GM23338 (cell line): ENCODE data around the gene VILL. TPM values are rescaled to one million over a fixed set of nuclear protein-coding genes. Genes with fewer than 3 reads are reported as not detected.

Experiments used
- ATAC-seq: fragments of 200-7000 bp; cut with Tn5 transposase; 3 replicates; pipeline ENCODE4 v1.9.1; 2020
- DNase-seq: peaks from one replicate; pipeline ENCODE4 v3.0.0-alpha.2; 2015; ENCODE audit warnings: low spot score
- H2AFZ ChIP-seq: fragments of 200-600 bp; sonication (generic); 2 replicates; pipeline ENCODE4 v1.8.0; 2016; ENCODE audit warnings: antibody characterized with exemption, mild to moderate bottlenecking, moderate library complexity
- H3F3A ChIP-seq: fragments of 200-600 bp; sonication (generic); replicated peaks from 2 replicates; pipeline ENCODE4 v1.8.0; 2017; ENCODE audit warnings: antibody characterized with exemption, mixed run types, low read depth
- H3K27ac ChIP-seq: fragments of 200-600 bp; sonication (generic); 2 replicates; pipeline ENCODE4 v1.6.1; 2016; ENCODE audit warnings: low read depth
- H3K27me3 ChIP-seq: fragments of 200-600 bp; sonication (generic); 2 replicates; pipeline ENCODE4 v1.8.0; 2016; ENCODE audit warnings: mild to moderate bottlenecking, mixed run types, moderate library complexity; ENCODE audit not compliant: insufficient read depth
- H3K36me3 ChIP-seq: fragments of 200-600 bp; sonication (generic); 2 replicates; pipeline ENCODE4 v1.8.0; 2016; ENCODE audit warnings: mild to moderate bottlenecking; ENCODE audit not compliant: insufficient read depth
- H3K4me1 ChIP-seq: fragments of 200-600 bp; sonication (generic); 2 replicates; pipeline ENCODE4 v1.8.0; 2016; ENCODE audit warnings: mild to moderate bottlenecking, moderate library complexity; ENCODE audit not compliant: insufficient read depth
- H3K4me2 ChIP-seq: fragments of 200-600 bp; sonication (generic); 2 replicates; pipeline ENCODE4 v1.7.1; 2017; ENCODE audit warnings: mixed run types
- H3K4me3 ChIP-seq: fragments of 200-600 bp; sonication (generic); 2 replicates; pipeline ENCODE4 v1.6.1; 2016; ENCODE audit warnings: mixed run types
- H3K79me2 ChIP-seq: fragments of 200-600 bp; sonication (generic); replicated peaks from 2 replicates; pipeline ENCODE4 v1.8.0; 2017; ENCODE audit warnings: mild to moderate bottlenecking; ENCODE audit not compliant: insufficient read depth
- H3K9me2 ChIP-seq: fragments of 200-600 bp; sonication (generic); 2 replicates; pipeline ENCODE4 v1.8.0; 2017; ENCODE audit not compliant: insufficient read depth
- H4K20me1 ChIP-seq: fragments of 200-600 bp; sonication (generic); replicated peaks from 2 replicates; pipeline ENCODE4 v1.8.0; 2017; ENCODE audit warnings: mild to moderate bottlenecking; ENCODE audit not compliant: insufficient read depth
- H3K27ac Mint-ChIP-seq: 2 replicates; pipeline ENCODE4 v1.8.0; 2020; ENCODE audit warnings: inconsistent platforms, mild to moderate bottlenecking, moderate library complexity, mixed read lengths
- H3K27me3 Mint-ChIP-seq: 3 replicates; pipeline ENCODE4 v1.8.0; 2022; ENCODE audit warnings: low read depth, mild to moderate bottlenecking, moderate library complexity, mixed read lengths, inconsistent platforms; ENCODE audit not compliant: insufficient read depth, poor library complexity
- H3K36me3 Mint-ChIP-seq: 3 replicates; pipeline ENCODE4 v1.8.0; 2021; ENCODE audit warnings: low read depth, mild to moderate bottlenecking, inconsistent platforms, moderate library complexity, mixed read lengths
- H3K4me1 Mint-ChIP-seq: 3 replicates; pipeline ENCODE4 v1.8.0; 2020; ENCODE audit warnings: mild to moderate bottlenecking, inconsistent platforms, mixed read lengths
- H3K4me3 Mint-ChIP-seq: 3 replicates; pipeline ENCODE4 v1.8.0; 2021; ENCODE audit warnings: moderate library complexity, mild to moderate bottlenecking, inconsistent platforms, mixed read lengths
- H3K9me3 Mint-ChIP-seq: 3 replicates; pipeline ENCODE4 v1.8.0; 2020; ENCODE audit warnings: moderate library complexity, mild to moderate bottlenecking, inconsistent platforms, mixed read lengths
- CREB1 ChIP-seq: fragments of 250-450 bp; sonication (Bioruptor Pico); IDR thresholded peaks from 2 replicates; pipeline ENCODE4 v1.5.0; 2020; ENCODE audit warnings: low read depth, mild to moderate bottlenecking, moderate library complexity
- EZH2phosphoT487 ChIP-seq: fragments of 200-600 bp; sonication (generic); IDR thresholded peaks from one replicate; pipeline ENCODE4 v1.8.1; 2018; ENCODE audit warnings: antibody characterized with exemption; ENCODE audit not compliant: unreplicated experiment
- JUNB ChIP-seq: IDR thresholded peaks from one replicate; pipeline ENCODE4 v1.6.1; 2016; ENCODE audit warnings: antibody characterized with exemption; ENCODE audit not compliant: unreplicated experiment
- NANOG ChIP-seq: IDR thresholded peaks from 2 replicates; pipeline ENCODE4 v1.6.1; 2016; ENCODE audit warnings: antibody characterized with exemption, borderline replicate concordance
- POLR2AphosphoS5 ChIP-seq: IDR thresholded peaks from 2 replicates; pipeline ENCODE4 v1.6.1; 2016; ENCODE audit warnings: antibody characterized with exemption, low read depth
- STAT1 ChIP-seq: IDR thresholded peaks from one replicate; pipeline ENCODE4 v1.6.1; 2016; ENCODE audit warnings: antibody characterized with exemption; ENCODE audit not compliant: unreplicated experiment
- ZNF114 ChIP-seq: fragments of 250-450 bp; sonication (Bioruptor Pico); IDR thresholded peaks from 2 replicates; pipeline ENCODE4 v1.5.0; 2020; ENCODE audit warnings: mild to moderate bottlenecking, moderate library complexity
- ZNF331 ChIP-seq: fragments of 250-450 bp; sonication (Bioruptor Pico); IDR thresholded peaks from 2 replicates; pipeline ENCODE4 v1.5.0; 2020; ENCODE audit warnings: low read depth, mild to moderate bottlenecking, moderate library complexity
- polyA plus RNA-seq: library from polyadenylated mRNA; unstranded; fragments of >200 nt; fragmentation: Nextera tagmentation; extraction: Ambion mirVana; gene quantifications from 2 replicates; pipeline ENCODE4 v1.2.1, GENCODE V29; 2016
- total RNA-seq: library from RNA; depleted of rRNA; stranded (reverse); fragments of >200 nt; shearing (Covaris generic); gene quantifications from 2 replicates; pipeline ENCODE4 v1.2.3, GENCODE V29; 2014
- TF ChIP-seq, protein P1 (sequence below): IDR thresholded peaks from 2 replicates; pipeline ENCODE4 v1.6.1; 2016; ENCODE audit warnings: antibody characterized with exemption
- TF ChIP-seq, protein P2 (sequence below): fragments of 250-450 bp; sonication (Bioruptor Pico); IDR thresholded peaks from 2 replicates; pipeline ENCODE4 v1.5.0; 2020; ENCODE audit warnings: mild to moderate bottlenecking, moderate library complexity
- TF ChIP-seq, protein P3 (sequence below), 2 experiments: fragments of 200-600 bp in 1 of 2; sonication (generic) in 1 of 2; conservative IDR thresholded peaks; 2 replicates each; pipeline versions ENCODE4 v1.5.1 to v1.6.1; 2016 to 2017; ENCODE audit warnings: antibody characterized with exemption in 2 of 2, low read depth in 2 of 2, mild to moderate bottlenecking in 2 of 2, moderate library complexity in 1 of 2
- TF ChIP-seq, protein P4 (sequence below): IDR thresholded peaks from one replicate; pipeline ENCODE4 v1.6.1; 2018; ENCODE audit warnings: antibody characterized with exemption; ENCODE audit not compliant: unreplicated experiment

Gene VILL
- total and polyA plus RNA-seq, 2 experiments from 2014 or later, result 2.7 to 9.8 TPM

DNA sequence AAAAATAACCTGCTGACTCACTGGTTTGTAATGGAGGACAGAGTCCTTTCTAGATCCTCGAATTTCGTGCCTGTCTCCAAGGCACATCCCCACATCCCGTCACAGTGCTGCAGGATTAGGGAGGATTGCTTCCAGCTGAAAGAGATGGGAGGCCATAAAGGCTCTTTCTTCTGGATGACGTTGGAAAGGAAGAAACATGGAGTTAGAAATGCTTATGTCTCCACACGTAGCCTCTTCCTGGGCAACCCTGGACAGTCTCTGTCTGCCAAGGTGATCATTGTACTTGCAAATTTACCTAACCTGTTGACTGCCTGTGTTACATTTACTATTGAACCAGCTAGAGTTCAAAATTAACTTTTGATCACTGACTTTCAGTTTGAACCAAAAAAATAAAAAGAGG, 27.6 kb upstream of the VILL start:
- H3K4me2 ChIP-seq, result peak overlapping the region; percentile 40; the same call in 1 of the 2 replicates
- no peak for ATAC-seq
- no peak overlapping the region for H3K4me3 ChIP-seq
- DNase-seq, result no peak
- H3F3A ChIP-seq, result no peaks in the 10 kb centered on the region
- H4K20me1 ChIP-seq, result no peaks in the 10 kb centered on the region
- H3K79me2 ChIP-seq, result no peaks in the 10 kb centered on the region
- Mint-ChIP-seq H3K27me3 (peaks cover 2% of the 10 kb centered on the region), H3K27ac (peak overlapping the region; percentile 96), H3K4me1 (peaks cover 28% of the 10 kb centered on the region), H3K9me3 (no peaks in the 10 kb centered on the region), H3K36me3 (peaks cover 4% of the 10 kb centered on the region; the same call in 2 of the 3 replicates), H3K4me3 (peak overlapping the region; percentile 26; the same call in 1 of the 3 replicates)
- TF ChIP-seq ZNF331 (CRISPR knock-in tag) (no peak), NANOG (no peak), ZNF114 (CRISPR knock-in tag) (no peak), POLR2AphosphoS5 (no peak), CREB1 (CRISPR knock-in tag) (no peak), STAT1 (no peak), EZH2phosphoT487 (no peak), JUNB (no peak)
- TF ChIP-seq, protein P1, sequence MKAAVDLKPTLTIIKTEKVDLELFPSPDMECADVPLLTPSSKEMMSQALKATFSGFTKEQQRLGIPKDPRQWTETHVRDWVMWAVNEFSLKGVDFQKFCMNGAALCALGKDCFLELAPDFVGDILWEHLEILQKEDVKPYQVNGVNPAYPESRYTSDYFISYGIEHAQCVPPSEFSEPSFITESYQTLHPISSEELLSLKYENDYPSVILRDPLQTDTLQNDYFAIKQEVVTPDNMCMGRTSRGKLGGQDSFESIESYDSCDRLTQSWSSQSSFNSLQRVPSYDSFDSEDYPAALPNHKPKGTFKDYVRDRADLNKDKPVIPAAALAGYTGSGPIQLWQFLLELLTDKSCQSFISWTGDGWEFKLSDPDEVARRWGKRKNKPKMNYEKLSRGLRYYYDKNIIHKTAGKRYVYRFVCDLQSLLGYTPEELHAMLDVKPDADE, result no peak
- TF ChIP-seq, protein P2, sequence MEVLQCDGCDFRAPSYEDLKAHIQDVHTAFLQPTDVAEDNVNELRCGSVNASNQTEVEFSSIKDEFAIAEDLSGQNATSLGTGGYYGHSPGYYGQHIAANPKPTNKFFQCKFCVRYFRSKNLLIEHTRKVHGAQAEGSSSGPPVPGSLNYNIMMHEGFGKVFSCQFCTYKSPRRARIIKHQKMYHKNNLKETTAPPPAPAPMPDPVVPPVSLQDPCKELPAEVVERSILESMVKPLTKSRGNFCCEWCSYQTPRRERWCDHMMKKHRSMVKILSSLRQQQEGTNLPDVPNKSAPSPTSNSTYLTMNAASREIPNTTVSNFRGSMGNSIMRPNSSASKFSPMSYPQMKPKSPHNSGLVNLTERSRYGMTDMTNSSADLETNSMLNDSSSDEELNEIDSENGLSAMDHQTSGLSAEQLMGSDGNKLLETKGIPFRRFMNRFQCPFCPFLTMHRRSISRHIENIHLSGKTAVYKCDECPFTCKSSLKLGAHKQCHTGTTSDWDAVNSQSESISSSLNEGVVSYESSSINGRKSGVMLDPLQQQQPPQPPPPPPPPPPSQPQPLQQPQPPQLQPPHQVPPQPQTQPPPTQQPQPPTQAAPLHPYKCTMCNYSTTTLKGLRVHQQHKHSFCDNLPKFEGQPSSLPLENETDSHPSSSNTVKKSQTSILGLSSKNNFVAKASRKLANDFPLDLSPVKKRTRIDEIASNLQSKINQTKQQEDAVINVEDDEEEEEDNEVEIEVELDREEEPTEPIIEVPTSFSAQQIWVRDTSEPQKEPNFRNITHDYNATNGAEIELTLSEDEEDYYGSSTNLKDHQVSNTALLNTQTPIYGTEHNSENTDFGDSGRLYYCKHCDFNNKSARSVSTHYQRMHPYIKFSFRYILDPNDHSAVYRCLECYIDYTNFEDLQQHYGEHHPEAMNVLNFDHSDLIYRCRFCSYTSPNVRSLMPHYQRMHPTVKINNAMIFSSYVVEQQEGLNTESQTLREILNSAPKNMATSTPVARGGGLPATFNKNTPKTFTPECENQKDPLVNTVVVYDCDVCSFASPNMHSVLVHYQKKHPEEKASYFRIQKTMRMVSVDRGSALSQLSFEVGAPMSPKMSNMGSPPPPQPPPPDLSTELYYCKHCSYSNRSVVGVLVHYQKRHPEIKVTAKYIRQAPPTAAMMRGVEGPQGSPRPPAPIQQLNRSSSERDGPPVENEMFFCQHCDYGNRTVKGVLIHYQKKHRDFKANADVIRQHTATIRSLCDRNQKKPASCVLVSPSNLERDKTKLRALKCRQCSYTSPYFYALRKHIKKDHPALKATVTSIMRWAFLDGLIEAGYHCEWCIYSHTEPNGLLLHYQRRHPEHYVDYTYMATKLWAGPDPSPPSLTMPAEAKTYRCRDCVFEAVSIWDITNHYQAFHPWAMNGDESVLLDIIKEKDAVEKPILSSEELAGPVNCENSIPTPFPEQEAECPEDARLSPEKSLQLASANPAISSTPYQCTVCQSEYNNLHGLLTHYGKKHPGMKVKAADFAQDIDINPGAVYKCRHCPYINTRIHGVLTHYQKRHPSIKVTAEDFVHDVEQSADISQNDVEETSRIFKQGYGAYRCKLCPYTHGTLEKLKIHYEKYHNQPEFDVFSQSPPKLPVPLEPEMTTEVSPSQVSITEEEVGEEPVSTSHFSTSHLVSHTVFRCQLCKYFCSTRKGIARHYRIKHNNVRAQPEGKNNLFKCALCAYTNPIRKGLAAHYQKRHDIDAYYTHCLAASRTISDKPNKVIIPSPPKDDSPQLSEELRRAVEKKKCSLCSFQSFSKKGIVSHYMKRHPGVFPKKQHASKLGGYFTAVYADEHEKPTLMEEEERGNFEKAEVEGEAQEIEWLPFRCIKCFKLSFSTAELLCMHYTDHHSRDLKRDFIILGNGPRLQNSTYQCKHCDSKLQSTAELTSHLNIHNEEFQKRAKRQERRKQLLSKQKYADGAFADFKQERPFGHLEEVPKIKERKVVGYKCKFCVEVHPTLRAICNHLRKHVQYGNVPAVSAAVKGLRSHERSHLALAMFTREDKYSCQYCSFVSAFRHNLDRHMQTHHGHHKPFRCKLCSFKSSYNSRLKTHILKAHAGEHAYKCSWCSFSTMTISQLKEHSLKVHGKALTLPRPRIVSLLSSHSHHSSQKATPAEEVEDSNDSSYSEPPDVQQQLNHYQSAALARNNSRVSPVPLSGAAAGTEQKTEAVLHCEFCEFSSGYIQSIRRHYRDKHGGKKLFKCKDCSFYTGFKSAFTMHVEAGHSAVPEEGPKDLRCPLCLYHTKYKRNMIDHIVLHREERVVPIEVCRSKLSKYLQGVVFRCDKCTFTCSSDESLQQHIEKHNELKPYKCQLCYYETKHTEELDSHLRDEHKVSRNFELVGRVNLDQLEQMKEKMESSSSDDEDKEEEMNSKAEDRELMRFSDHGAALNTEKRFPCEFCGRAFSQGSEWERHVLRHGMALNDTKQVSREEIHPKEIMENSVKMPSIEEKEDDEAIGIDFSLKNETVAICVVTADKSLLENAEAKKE (CRISPR knock-in tag), result no peak
- TF ChIP-seq, protein P3, sequence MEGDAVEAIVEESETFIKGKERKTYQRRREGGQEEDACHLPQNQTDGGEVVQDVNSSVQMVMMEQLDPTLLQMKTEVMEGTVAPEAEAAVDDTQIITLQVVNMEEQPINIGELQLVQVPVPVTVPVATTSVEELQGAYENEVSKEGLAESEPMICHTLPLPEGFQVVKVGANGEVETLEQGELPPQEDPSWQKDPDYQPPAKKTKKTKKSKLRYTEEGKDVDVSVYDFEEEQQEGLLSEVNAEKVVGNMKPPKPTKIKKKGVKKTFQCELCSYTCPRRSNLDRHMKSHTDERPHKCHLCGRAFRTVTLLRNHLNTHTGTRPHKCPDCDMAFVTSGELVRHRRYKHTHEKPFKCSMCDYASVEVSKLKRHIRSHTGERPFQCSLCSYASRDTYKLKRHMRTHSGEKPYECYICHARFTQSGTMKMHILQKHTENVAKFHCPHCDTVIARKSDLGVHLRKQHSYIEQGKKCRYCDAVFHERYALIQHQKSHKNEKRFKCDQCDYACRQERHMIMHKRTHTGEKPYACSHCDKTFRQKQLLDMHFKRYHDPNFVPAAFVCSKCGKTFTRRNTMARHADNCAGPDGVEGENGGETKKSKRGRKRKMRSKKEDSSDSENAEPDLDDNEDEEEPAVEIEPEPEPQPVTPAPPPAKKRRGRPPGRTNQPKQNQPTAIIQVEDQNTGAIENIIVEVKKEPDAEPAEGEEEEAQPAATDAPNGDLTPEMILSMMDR (conservative IDR thresholded peaks at IDR 0.05; ENCODE audit: low read depth in 2 of 2), result no peak
- TF ChIP-seq, protein P4, sequence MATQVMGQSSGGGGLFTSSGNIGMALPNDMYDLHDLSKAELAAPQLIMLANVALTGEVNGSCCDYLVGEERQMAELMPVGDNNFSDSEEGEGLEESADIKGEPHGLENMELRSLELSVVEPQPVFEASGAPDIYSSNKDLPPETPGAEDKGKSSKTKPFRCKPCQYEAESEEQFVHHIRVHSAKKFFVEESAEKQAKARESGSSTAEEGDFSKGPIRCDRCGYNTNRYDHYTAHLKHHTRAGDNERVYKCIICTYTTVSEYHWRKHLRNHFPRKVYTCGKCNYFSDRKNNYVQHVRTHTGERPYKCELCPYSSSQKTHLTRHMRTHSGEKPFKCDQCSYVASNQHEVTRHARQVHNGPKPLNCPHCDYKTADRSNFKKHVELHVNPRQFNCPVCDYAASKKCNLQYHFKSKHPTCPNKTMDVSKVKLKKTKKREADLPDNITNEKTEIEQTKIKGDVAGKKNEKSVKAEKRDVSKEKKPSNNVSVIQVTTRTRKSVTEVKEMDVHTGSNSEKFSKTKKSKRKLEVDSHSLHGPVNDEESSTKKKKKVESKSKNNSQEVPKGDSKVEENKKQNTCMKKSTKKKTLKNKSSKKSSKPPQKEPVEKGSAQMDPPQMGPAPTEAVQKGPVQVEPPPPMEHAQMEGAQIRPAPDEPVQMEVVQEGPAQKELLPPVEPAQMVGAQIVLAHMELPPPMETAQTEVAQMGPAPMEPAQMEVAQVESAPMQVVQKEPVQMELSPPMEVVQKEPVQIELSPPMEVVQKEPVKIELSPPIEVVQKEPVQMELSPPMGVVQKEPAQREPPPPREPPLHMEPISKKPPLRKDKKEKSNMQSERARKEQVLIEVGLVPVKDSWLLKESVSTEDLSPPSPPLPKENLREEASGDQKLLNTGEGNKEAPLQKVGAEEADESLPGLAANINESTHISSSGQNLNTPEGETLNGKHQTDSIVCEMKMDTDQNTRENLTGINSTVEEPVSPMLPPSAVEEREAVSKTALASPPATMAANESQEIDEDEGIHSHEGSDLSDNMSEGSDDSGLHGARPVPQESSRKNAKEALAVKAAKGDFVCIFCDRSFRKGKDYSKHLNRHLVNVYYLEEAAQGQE, result no peak
- H2AFZ ChIP-seq, result no peak overlapping the region
- no peaks in the 10 kb centered on the region for H3K27me3 ChIP-seq
- H3K36me3 ChIP-seq, result no peaks in the 10 kb centered on the region
- peaks cover 28% of the 10 kb centered on the region for H3K4me1 ChIP-seq
- no peaks in the 10 kb centered on the region for H3K9me2 ChIP-seq
- peak overlapping the region; percentile 88 for H3K27ac ChIP-seq
